Activated CD8-positive, alpha-beta memory T cell treated with anti-CD3 and anti-CD28 coated beads, Interleukin-2, amount 50 U/mL, for 24 hours (primary cell): ENCODE results near the gene APP.

ENCODE experiments used
- DNase-seq: peaks from one replicate; pipeline ENCODE4 v3.0.0-alpha.2; 2020; ENCODE audit errors: extremely low read depth

The APP gene

GRCh38 chr21:25867061-25867460, 303.5 kb downstream of the APP start:
- no peak for DNase-seq

- DNase-seq, result no peak
Observed at GRCh38 chr21:25863747-25864146, 306.8 kb downstream of the APP start.

- no peak for DNase-seq
Observed at GRCh38 chr21:25863031-25863430, 307.5 kb downstream of the APP start.

GRCh38 chr21:25862596-25862995, 308.0 kb downstream of the APP start:
- DNase-seq, result no peak

- no peak for DNase-seq
Observed at GRCh38 chr21:25862112-25862511, 308.5 kb downstream of the APP start.

GRCh38 chr21:25859235-25859929, 311.2 kb downstream of the APP start:
- no peak for DNase-seq

- DNase-seq, result no peak
Observed at GRCh38 chr21:25858325-25858724, 312.2 kb downstream of the APP start.

GRCh38 chr21:25857308-25858074, 313.1 kb downstream of the APP start:
- no peak for DNase-seq

- DNase-seq, result no peak
Observed at GRCh38 chr21:25855576-25855975, 315.0 kb downstream of the APP start.

- DNase-seq, result no peak
Observed at GRCh38 chr21:25850126-25850842, 320.3 kb downstream of the APP start.

GRCh38 chr21:25848309-25848708, 322.3 kb downstream of the APP start:
- DNase-seq, result no peak

- no peak for DNase-seq
Observed at GRCh38 chr21:25845729-25846256, 324.8 kb downstream of the APP start.

- DNase-seq, result no peak
Observed at GRCh38 chr21:25842925-25843324, 327.6 kb downstream of the APP start.

- DNase-seq, result no peak
Observed at GRCh38 chr21:25838809-25839208, 331.8 kb downstream of the APP start.

GRCh38 chr21:25837533-25838265, 332.9 kb downstream of the APP start:
- no peak for DNase-seq

GRCh38 chr21:25836396-25836795, 334.2 kb downstream of the APP start:
- no peak for DNase-seq

- DNase-seq, result no peak
Observed at GRCh38 chr21:25834381-25834780, 336.2 kb downstream of the APP start.

GRCh38 chr21:25831300-25831960, 339.1 kb downstream of the APP start:
- no peak for DNase-seq
